ENCODE measurements around the gene DOCK1. TPM values are rescaled to one million over a fixed set of nuclear protein-coding genes. Genes with fewer than 3 reads are reported as not detected.

DOCK1 gene
- total RNA-seq, 3 donors from 2014 or later: 0.11 to 0.15 (median 0.14) TPM

GRCh38 chr10:127450644-127451043, 545.4 kb downstream of the DOCK1 start:
- H3K4me1 Mint-ChIP-seq (ENCODE audit: low read depth): no peaks in the 10 kb centered on the region
- H3K4me3 Mint-ChIP-seq: no peak overlapping the region
- ATAC-seq: no peak
- H3K9me3 Mint-ChIP-seq: no peaks in the 10 kb centered on the region
- no peaks in the 10 kb centered on the region for H3K27me3 Mint-ChIP-seq (ENCODE audit: low read depth)
- no peak for DNase-seq
- no peaks in the 10 kb centered on the region for H3K36me3 Mint-ChIP-seq (ENCODE audit: insufficient read depth)

- no peak for DNase-seq
- Mint-ChIP-seq H3K4me1 (ENCODE audit: low read depth) (no peaks in the 10 kb centered on the region), H3K27me3 (ENCODE audit: low read depth) (no peaks in the 10 kb centered on the region), H3K4me3 (no peak overlapping the region), H3K9me3 (no peaks in the 10 kb centered on the region), H3K36me3 (ENCODE audit: insufficient read depth) (no peaks in the 10 kb centered on the region)
- no peak for ATAC-seq
Measured at GRCh38 chr10:127451628-127452027, 546.4 kb downstream of the DOCK1 start.

GRCh38 chr10:127452568-127452967, 547.3 kb downstream of the DOCK1 start:
- Mint-ChIP-seq H3K36me3 (ENCODE audit: insufficient read depth) (no peaks in the 10 kb centered on the region), H3K4me1 (ENCODE audit: low read depth) (no peaks in the 10 kb centered on the region), H3K4me3 (no peak overlapping the region), H3K9me3 (no peaks in the 10 kb centered on the region), H3K27me3 (ENCODE audit: low read depth) (peaks cover 2% of the 10 kb centered on the region)
- no peak for ATAC-seq
- DNase-seq: no peak

- no peak overlapping the region for H3K4me3 Mint-ChIP-seq
- DNase-seq (no peak), ATAC-seq (no peak)
- peaks cover 5% of the 10 kb centered on the region for H3K27me3 Mint-ChIP-seq (ENCODE audit: low read depth)
- H3K4me1 Mint-ChIP-seq (ENCODE audit: low read depth): no peaks in the 10 kb centered on the region
- no peaks in the 10 kb centered on the region for H3K9me3 Mint-ChIP-seq
- H3K36me3 Mint-ChIP-seq (ENCODE audit: insufficient read depth): no peaks in the 10 kb centered on the region
Measured at GRCh38 chr10:127453706-127454105, 548.5 kb downstream of the DOCK1 start.

- no peak for ATAC-seq
- H3K36me3 Mint-ChIP-seq (ENCODE audit: insufficient read depth): no peaks in the 10 kb centered on the region
- H3K4me3 Mint-ChIP-seq: no peak overlapping the region
- no peaks in the 10 kb centered on the region for H3K4me1 Mint-ChIP-seq (ENCODE audit: low read depth)
- H3K9me3 Mint-ChIP-seq: no peaks in the 10 kb centered on the region
- DNase-seq: no peak
- H3K27me3 Mint-ChIP-seq (ENCODE audit: low read depth): peaks cover 5% of the 10 kb centered on the region
Measured at GRCh38 chr10:127456122-127456521, 550.9 kb downstream of the DOCK1 start.

- H3K4me1 Mint-ChIP-seq (ENCODE audit: low read depth): no peaks in the 10 kb centered on the region
- H3K4me3 Mint-ChIP-seq: no peak overlapping the region
- no peaks in the 10 kb centered on the region for H3K36me3 Mint-ChIP-seq (ENCODE audit: insufficient read depth)
- ATAC-seq: no peak
- no peaks in the 10 kb centered on the region for H3K9me3 Mint-ChIP-seq
- H3K27me3 Mint-ChIP-seq (ENCODE audit: low read depth): peaks cover 5% of the 10 kb centered on the region
- DNase-seq: no peak
Measured at GRCh38 chr10:127458016-127458810, 553.0 kb downstream of the DOCK1 start.

GRCh38 chr10:127458829-127459228, 553.6 kb downstream of the DOCK1 start:
- Mint-ChIP-seq H3K9me3 (no peaks in the 10 kb centered on the region), H3K4me3 (no peak overlapping the region), H3K27me3 (ENCODE audit: low read depth) (peaks cover 5% of the 10 kb centered on the region), H3K36me3 (ENCODE audit: insufficient read depth) (no peaks in the 10 kb centered on the region), H3K4me1 (ENCODE audit: low read depth) (no peaks in the 10 kb centered on the region)
- DNase-seq (no peak), ATAC-seq (no peak)

GRCh38 chr10:127459918-127460317, 554.7 kb downstream of the DOCK1 start:
- Mint-ChIP-seq H3K4me3 (no peak overlapping the region), H3K36me3 (ENCODE audit: insufficient read depth) (no peaks in the 10 kb centered on the region), H3K27me3 (ENCODE audit: low read depth) (peaks cover 5% of the 10 kb centered on the region), H3K9me3 (no peaks in the 10 kb centered on the region), H3K4me1 (ENCODE audit: low read depth) (no peaks in the 10 kb centered on the region)
- no peak for ATAC-seq
- no peak for DNase-seq

GRCh38 chr10:127462643-127463295, 557.5 kb downstream of the DOCK1 start:
- no peak for DNase-seq
- Mint-ChIP-seq H3K4me1 (ENCODE audit: low read depth) (no peaks in the 10 kb centered on the region), H3K4me3 (no peak overlapping the region), H3K36me3 (ENCODE audit: insufficient read depth) (no peaks in the 10 kb centered on the region), H3K27me3 (ENCODE audit: low read depth) (peaks cover 3% of the 10 kb centered on the region), H3K9me3 (no peaks in the 10 kb centered on the region)
- no peak for ATAC-seq

GRCh38 chr10:127463548-127463947, 558.3 kb downstream of the DOCK1 start:
- DNase-seq (no peak), ATAC-seq (no peak)
- Mint-ChIP-seq H3K4me3 (no peak overlapping the region), H3K9me3 (no peaks in the 10 kb centered on the region), H3K4me1 (ENCODE audit: low read depth) (no peaks in the 10 kb centered on the region), H3K27me3 (ENCODE audit: low read depth) (no peaks in the 10 kb centered on the region), H3K36me3 (ENCODE audit: insufficient read depth) (no peaks in the 10 kb centered on the region)

GRCh38 chr10:127464561-127464960, 559.3 kb downstream of the DOCK1 start:
- DNase-seq (no peak), ATAC-seq (no peak)
- Mint-ChIP-seq H3K27me3 (ENCODE audit: low read depth) (no peaks in the 10 kb centered on the region), H3K4me3 (no peak overlapping the region), H3K36me3 (ENCODE audit: insufficient read depth) (no peaks in the 10 kb centered on the region), H3K4me1 (ENCODE audit: low read depth) (no peaks in the 10 kb centered on the region), H3K9me3 (no peaks in the 10 kb centered on the region)

- H3K9me3 Mint-ChIP-seq: no peaks in the 10 kb centered on the region
- H3K36me3 Mint-ChIP-seq (ENCODE audit: insufficient read depth): no peaks in the 10 kb centered on the region
- no peaks in the 10 kb centered on the region for H3K27me3 Mint-ChIP-seq (ENCODE audit: low read depth)
- ATAC-seq (no peak), DNase-seq (no peak)
- H3K4me1 Mint-ChIP-seq (ENCODE audit: low read depth): no peaks in the 10 kb centered on the region
- H3K4me3 Mint-ChIP-seq: no peak overlapping the region
Measured at GRCh38 chr10:127467811-127468210, 562.6 kb downstream of the DOCK1 start.

GRCh38 chr10:127468632-127469031, 563.4 kb downstream of the DOCK1 start:
- no peaks in the 10 kb centered on the region for H3K27me3 Mint-ChIP-seq (ENCODE audit: low read depth)
- no peaks in the 10 kb centered on the region for H3K36me3 Mint-ChIP-seq (ENCODE audit: insufficient read depth)
- H3K9me3 Mint-ChIP-seq: no peaks in the 10 kb centered on the region
- no peak overlapping the region for H3K4me3 Mint-ChIP-seq
- DNase-seq (no peak), ATAC-seq (no peak)
- H3K4me1 Mint-ChIP-seq (ENCODE audit: low read depth): no peaks in the 10 kb centered on the region

- no peaks in the 10 kb centered on the region for H3K9me3 Mint-ChIP-seq
- DNase-seq (no peak), ATAC-seq (no peak)
Measured at GRCh38 chr10:127470911-127471310, 565.7 kb downstream of the DOCK1 start.

GRCh38 chr10:127472976-127473375, 567.7 kb downstream of the DOCK1 start:
- no peaks in the 10 kb centered on the region for H3K36me3 Mint-ChIP-seq (ENCODE audit: insufficient read depth)
- DNase-seq (no peak), ATAC-seq (no peak)
- peaks cover 1% of the 10 kb centered on the region for H3K27me3 Mint-ChIP-seq (ENCODE audit: low read depth)
- H3K9me3 Mint-ChIP-seq: peaks cover 5% of the 10 kb centered on the region
- H3K4me1 Mint-ChIP-seq (ENCODE audit: low read depth): no peaks in the 10 kb centered on the region
- H3K4me3 Mint-ChIP-seq: no peak overlapping the region

More at GRCh38 chr10:127470911-127471310, 565.7 kb downstream of the DOCK1 start:
- Mint-ChIP-seq H3K36me3 (ENCODE audit: insufficient read depth) (no peaks in the 10 kb centered on the region), H3K4me1 (ENCODE audit: low read depth) (no peaks in the 10 kb centered on the region), H3K27me3 (ENCODE audit: low read depth) (no peaks in the 10 kb centered on the region), H3K4me3 (no peak overlapping the region)

Data from activated T-cell treated with anti-CD3 and anti-CD28 coated beads, Interleukin-2, amount 50 U/mL, for 4 hours (primary cell).